ENCODE data around the gene FRMD5.
"Not testable (repeated sequence)": the region's sequence is repeated elsewhere in the genome, so short reads cannot be mapped to it uniquely, and the experiment has no call there.

FRMD5 gene

DNA sequence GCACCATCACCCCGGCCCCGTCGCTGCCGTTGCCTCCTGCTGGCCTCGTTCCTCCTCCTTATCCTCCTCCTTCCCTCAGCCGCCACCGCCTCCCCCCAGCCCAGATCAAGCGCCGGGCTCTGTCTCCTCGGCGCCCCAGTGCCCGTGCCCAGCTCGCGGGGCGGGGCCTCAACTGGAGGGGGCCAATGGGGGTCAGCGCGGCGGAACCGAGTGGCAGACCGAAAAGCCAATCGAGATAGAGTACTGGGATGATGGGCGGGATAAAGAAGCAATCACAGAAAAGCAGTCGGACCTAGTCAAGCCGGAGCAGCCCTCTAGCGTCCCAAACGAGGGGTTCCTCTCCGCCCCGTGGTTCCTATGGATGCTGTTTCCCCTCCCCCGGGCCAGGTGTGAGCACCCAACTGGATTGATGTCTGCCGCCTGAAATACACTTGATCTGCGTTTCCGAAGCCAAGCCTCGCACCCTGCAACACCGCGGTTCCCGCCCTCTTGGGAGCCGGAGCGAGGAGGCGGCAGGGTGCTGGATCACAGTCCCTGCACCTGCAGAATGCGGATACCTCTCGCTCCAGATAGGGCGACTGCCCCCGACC is at the start of gene FRMD5:
Gene FRMD5 (minus strand): TSS at position 121 of the 590 bp plus-strand sequence.
- H3K27ac ChIP-seq (ENCODE audit: low read length), result no peak within 1 kb of the TSS
- peak within 1 kb of the TSS; percentile 80 for H3K4me3 ChIP-seq (ENCODE audit: low read length)
- H3K9ac ChIP-seq (ENCODE audit: low read depth, low read length), result peak within 1 kb of the TSS; percentile 65; the same call in 1 of the 2 replicates

DNA sequence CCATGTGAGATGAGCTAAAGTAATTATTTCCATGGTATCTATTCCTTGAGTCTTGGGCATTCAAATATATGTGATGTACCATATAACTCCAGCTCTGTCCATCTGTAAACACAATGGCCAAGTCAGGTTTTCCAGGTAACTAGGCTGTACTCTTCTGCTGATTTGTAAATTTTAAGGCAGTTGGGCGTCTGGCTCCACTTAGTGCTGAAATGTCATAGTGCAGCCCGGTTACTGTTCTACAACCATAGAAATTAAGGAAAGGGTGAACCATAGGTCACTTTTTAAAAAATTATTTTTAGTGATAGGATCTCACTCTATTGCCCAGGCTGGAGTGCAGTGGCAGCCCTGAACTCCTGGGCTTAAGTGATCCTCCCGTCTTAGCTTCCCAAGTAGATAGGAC is 48.8 kb upstream of the FRMD5 start:
- Histone ChIP-seq H3K27ac (ENCODE audit: low read length) (no peak overlapping the region), H3K36me3 (ENCODE audit: insufficient read depth, low read depth, low read length) (no peaks in the 10 kb centered on the region), H3K27me3 (ENCODE audit: insufficient read depth, low read length) (no peaks in the 10 kb centered on the region), H3K4me3 (ENCODE audit: low read length) (no peak overlapping the region), H3K4me1 (ENCODE audit: insufficient read depth, low read length) (no peaks in the 10 kb centered on the region), H3K9ac (ENCODE audit: low read depth, low read length) (no peak overlapping the region), H3K9me3 (ENCODE audit: insufficient read depth, low read depth, low read length) (no peaks in the 10 kb centered on the region)

More for the DNA sequence above, at the start of gene FRMD5:
- Histone ChIP-seq H3K9me3 (ENCODE audit: insufficient read depth, low read depth, low read length) (no peaks in the 10 kb centered on the region), H3K27me3 (ENCODE audit: insufficient read depth, low read length) (peaks cover 25% of the 10 kb centered on the region), H3K4me1 (ENCODE audit: insufficient read depth, low read length) (peaks cover 17% of the 10 kb centered on the region), H3K36me3 (ENCODE audit: insufficient read depth, low read depth, low read length) (no peaks in the 10 kb centered on the region)

DNA sequence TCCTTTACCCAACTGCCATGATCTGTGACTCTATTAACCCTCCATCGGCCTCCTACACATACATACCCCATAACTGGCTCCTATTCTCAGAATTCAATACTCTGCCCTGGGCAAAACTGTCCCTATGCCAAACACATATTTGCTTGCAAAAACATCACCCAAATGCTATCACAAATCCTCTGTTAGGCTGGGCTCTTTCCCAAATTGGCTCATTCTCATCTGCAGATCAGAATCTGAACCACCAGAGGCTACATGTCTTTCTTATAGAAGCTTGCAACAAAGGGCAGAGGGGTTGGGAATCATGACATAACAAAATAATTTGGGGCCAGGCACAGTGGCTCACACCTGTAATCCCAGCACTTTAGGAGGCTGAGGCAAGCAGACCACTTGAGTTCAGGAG is 48.1 kb upstream of the FRMD5 start:
- no peak overlapping the region for H3K4me3 ChIP-seq (ENCODE audit: low read length)
- no peaks in the 10 kb centered on the region for H3K4me1 ChIP-seq (ENCODE audit: insufficient read depth, low read length)
- H3K36me3 ChIP-seq (ENCODE audit: insufficient read depth, low read depth, low read length), result no peaks in the 10 kb centered on the region
- H3K27me3 ChIP-seq (ENCODE audit: insufficient read depth, low read length), result no peaks in the 10 kb centered on the region
- no peak overlapping the region for H3K27ac ChIP-seq (ENCODE audit: low read length)
- no peak overlapping the region for H3K9ac ChIP-seq (ENCODE audit: low read depth, low read length)
- H3K9me3 ChIP-seq (ENCODE audit: insufficient read depth, low read depth, low read length), result no peaks in the 10 kb centered on the region

DNA sequence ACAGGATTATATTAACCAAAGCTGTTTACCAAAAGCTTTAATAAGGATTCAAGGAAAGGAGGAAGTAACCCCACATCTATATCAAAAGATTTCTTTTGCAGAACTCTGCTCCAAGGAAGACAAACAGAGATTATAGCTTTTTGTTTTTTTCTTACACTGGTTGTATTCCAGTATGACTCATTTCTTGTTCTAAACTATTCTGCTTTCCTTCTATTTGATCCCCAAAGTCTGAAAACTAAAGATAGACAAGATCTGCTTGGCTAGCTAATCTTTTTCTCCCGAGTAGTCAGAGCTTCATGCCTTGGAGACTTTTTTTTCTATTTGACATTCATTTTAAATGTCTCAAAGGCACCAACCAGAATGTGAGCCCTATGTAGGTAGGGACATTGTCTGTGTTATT is 36.8 kb upstream of the FRMD5 start:
- Histone ChIP-seq H3K27me3 (ENCODE audit: insufficient read depth, low read length) (no peaks in the 10 kb centered on the region), H3K4me3 (ENCODE audit: low read length) (no peak overlapping the region), H3K4me1 (ENCODE audit: insufficient read depth, low read length) (no peaks in the 10 kb centered on the region), H3K9me3 (ENCODE audit: insufficient read depth, low read depth, low read length) (no peaks in the 10 kb centered on the region), H3K27ac (ENCODE audit: low read length) (no peak overlapping the region), H3K9ac (ENCODE audit: low read depth, low read length) (no peak overlapping the region), H3K36me3 (ENCODE audit: insufficient read depth, low read depth, low read length) (no peaks in the 10 kb centered on the region)

DNA sequence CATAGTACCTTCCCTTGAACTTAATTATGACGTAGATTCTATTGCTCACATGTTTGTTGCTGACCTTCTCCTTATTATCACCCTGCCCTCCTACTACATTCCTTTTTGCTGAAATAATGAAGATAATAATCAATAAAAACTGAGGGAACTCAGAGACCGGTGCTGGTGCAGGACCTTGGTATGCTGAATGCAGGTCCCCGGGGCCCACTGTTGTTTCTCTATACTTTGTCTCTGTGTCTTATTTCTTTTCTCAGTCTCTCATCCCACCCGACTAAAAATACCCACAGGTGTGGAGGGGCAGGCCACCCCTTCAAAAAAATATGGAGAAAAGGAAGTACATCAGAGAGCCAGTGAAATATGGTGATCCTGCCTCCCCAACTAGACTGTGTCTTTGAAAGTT is 34.2 kb upstream of the FRMD5 start:
- not testable (repeated sequence) for H3K4me3 ChIP-seq (ENCODE audit: low read length); H3K4me1 ChIP-seq (ENCODE audit: insufficient read depth, low read length); H3K9ac ChIP-seq (ENCODE audit: low read depth, low read length); H3K36me3 ChIP-seq (ENCODE audit: insufficient read depth, low read depth, low read length); H3K9me3 ChIP-seq (ENCODE audit: insufficient read depth, low read depth, low read length); H3K27ac ChIP-seq (ENCODE audit: low read length); H3K27me3 ChIP-seq (ENCODE audit: insufficient read depth, low read length)

DNA sequence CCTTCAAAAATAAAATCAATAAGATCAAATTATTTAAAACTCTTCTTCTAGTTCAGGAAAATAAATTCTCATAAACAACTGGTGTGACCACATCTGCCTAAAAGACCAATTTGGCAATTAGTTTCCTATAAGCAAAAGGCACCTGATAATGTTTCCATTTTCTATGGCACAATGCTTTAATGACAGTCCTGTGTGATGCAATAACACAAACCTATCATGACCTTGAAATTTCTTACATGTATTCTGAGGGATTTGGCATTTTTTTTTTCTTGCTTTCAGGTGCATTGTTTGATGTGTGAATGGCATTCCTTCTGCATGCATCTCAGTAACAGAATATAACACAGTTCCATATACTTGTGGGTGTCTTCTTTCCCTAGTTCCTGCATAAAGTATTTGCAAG is 32.5 kb upstream of the FRMD5 start:
- no peaks in the 10 kb centered on the region for H3K4me1 ChIP-seq (ENCODE audit: insufficient read depth, low read length)
- H3K4me3 ChIP-seq (ENCODE audit: low read length), result no peak overlapping the region
- no peak overlapping the region for H3K9ac ChIP-seq (ENCODE audit: low read depth, low read length)
- H3K27me3 ChIP-seq (ENCODE audit: insufficient read depth, low read length), result no peaks in the 10 kb centered on the region
- H3K9me3 ChIP-seq (ENCODE audit: insufficient read depth, low read depth, low read length), result no peaks in the 10 kb centered on the region
- H3K36me3 ChIP-seq (ENCODE audit: insufficient read depth, low read depth, low read length), result no peaks in the 10 kb centered on the region
- H3K27ac ChIP-seq (ENCODE audit: low read length), result no peak overlapping the region

DNA sequence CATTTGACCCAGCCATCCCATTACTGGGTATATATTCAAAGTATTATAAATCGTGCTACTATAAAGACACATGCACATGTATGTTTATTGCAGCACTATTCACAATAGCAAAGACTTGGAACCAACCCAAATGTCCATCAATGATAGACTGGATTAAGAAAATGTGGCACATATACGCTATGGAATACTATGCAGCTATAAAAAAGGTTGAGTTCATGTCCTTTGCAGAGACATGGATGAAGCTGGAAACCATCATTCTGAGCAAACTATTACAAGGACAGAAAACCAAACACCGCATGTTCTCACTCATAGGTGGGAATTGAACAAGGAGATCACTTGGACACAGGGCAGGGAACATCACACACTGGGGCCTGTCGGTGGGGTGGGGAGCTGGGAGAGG is 31.9 kb upstream of the FRMD5 start:
- H3K4me1 ChIP-seq (ENCODE audit: insufficient read depth, low read length); H3K36me3 ChIP-seq (ENCODE audit: insufficient read depth, low read depth, low read length); H3K27me3 ChIP-seq (ENCODE audit: insufficient read depth, low read length); H3K9me3 ChIP-seq (ENCODE audit: insufficient read depth, low read depth, low read length); H3K9ac ChIP-seq (ENCODE audit: low read depth, low read length); H3K27ac ChIP-seq (ENCODE audit: low read length); H3K4me3 ChIP-seq (ENCODE audit: low read length): not testable (repeated sequence)

DNA sequence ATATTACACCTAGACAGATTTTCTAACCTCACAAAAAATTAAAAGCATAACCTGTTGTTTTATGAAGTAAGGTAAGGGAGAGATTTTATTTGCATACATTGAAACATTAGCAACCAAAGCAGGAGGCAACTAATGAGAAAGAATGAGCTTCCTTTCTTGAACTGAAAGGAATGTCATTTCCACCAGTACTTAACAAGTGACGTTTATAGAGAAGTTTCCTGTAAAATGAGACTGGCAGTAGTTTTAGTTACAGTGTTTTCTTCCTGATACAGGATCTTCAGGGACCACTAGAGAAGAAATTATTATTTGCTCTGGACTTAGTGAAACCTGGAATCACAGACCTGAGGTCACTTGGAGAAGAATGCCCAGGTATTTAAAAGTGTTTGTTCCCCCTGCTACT is 27.4 kb upstream of the FRMD5 start:
- Histone ChIP-seq H3K27me3 (ENCODE audit: insufficient read depth, low read length) (no peaks in the 10 kb centered on the region), H3K9me3 (ENCODE audit: insufficient read depth, low read depth, low read length) (no peaks in the 10 kb centered on the region), H3K36me3 (ENCODE audit: insufficient read depth, low read depth, low read length) (no peaks in the 10 kb centered on the region), H3K27ac (ENCODE audit: low read length) (no peak overlapping the region), H3K4me3 (ENCODE audit: low read length) (no peak overlapping the region), H3K4me1 (ENCODE audit: insufficient read depth, low read length) (peaks cover 2% of the 10 kb centered on the region; the same call in 1 of the 2 replicates), H3K9ac (ENCODE audit: low read depth, low read length) (no peak overlapping the region)

DNA sequence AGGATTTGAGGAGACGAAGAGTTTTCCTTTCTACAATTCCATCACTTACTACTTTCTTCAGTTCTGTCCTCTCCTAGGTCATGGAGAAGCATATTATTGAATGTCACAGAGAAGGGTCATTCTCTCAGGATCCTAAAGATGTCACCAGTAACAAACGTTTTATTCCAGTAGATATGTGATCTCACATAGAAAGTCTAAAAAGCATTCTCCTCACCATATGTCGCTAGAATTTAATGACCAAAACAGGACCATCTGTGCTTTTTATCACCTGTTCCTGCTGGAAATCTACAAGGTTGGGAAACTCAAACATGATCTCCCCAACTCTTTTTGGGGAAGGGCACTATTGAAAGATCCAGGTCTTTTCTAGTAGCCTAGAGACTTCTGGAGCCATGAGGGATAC is 24.0 kb upstream of the FRMD5 start:
- no peaks in the 10 kb centered on the region for H3K9me3 ChIP-seq (ENCODE audit: insufficient read depth, low read depth, low read length)
- peaks cover 2% of the 10 kb centered on the region; the same call in 1 of the 2 replicates for H3K4me1 ChIP-seq (ENCODE audit: insufficient read depth, low read length)
- no peak overlapping the region for H3K9ac ChIP-seq (ENCODE audit: low read depth, low read length)
- no peaks in the 10 kb centered on the region for H3K27me3 ChIP-seq (ENCODE audit: insufficient read depth, low read length)
- H3K27ac ChIP-seq (ENCODE audit: low read length), result no peak overlapping the region
- no peak overlapping the region for H3K4me3 ChIP-seq (ENCODE audit: low read length)
- no peaks in the 10 kb centered on the region for H3K36me3 ChIP-seq (ENCODE audit: insufficient read depth, low read depth, low read length)

DNA sequence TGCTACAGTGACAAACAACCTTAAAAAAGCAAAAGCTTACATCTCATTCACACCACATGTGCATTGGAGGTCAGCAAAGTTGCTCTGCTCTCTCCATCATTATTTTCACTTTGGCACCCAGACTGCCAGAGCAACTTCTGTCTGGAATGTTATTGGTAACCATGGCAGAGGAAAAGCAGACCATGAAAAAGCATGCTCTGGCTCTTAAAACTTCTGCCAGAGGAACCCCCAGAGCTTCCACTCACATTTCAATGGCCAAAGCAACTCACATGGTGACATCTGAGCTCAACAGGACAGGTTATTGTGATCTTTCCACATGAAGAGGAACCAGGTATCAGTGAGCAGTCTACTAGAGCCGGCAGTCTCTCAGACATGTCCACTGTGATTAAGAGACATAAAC is 21.9 kb upstream of the FRMD5 start:
- Histone ChIP-seq H3K27ac (ENCODE audit: low read length) (no peak overlapping the region), H3K4me1 (ENCODE audit: insufficient read depth, low read length) (peaks cover 7% of the 10 kb centered on the region; the same call in 1 of the 2 replicates), H3K9me3 (ENCODE audit: insufficient read depth, low read depth, low read length) (no peaks in the 10 kb centered on the region), H3K9ac (ENCODE audit: low read depth, low read length) (no peak overlapping the region), H3K27me3 (ENCODE audit: insufficient read depth, low read length) (no peaks in the 10 kb centered on the region), H3K4me3 (ENCODE audit: low read length) (no peak overlapping the region), H3K36me3 (ENCODE audit: insufficient read depth, low read depth, low read length) (no peaks in the 10 kb centered on the region)

DNA sequence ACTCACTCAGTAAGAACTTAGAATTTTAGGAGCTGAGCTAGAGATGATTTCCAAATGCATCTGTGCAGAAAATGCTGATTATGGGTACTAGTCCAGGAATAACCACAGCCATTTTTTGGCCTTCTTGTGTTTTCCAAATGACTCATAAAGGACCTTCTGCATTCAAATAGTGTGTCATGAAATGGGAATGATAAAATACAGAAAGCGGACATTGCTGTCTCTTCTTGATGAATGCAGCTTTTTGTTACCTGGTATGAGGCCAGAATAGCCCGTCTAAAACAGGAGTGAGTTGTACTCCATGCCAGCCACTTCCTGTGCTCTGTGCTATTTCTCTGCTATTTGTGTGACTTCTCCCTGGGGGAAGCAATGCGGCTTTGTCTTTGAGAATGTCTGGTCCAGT is 20.5 kb upstream of the FRMD5 start:
- Histone ChIP-seq H3K9me3 (ENCODE audit: insufficient read depth, low read depth, low read length) (no peaks in the 10 kb centered on the region), H3K27me3 (ENCODE audit: insufficient read depth, low read length) (no peaks in the 10 kb centered on the region), H3K4me3 (ENCODE audit: low read length) (no peak overlapping the region), H3K9ac (ENCODE audit: low read depth, low read length) (no peak overlapping the region), H3K27ac (ENCODE audit: low read length) (no peak overlapping the region), H3K36me3 (ENCODE audit: insufficient read depth, low read depth, low read length) (no peaks in the 10 kb centered on the region), H3K4me1 (ENCODE audit: insufficient read depth, low read length) (peaks cover 7% of the 10 kb centered on the region; the same call in 1 of the 2 replicates)

DNA sequence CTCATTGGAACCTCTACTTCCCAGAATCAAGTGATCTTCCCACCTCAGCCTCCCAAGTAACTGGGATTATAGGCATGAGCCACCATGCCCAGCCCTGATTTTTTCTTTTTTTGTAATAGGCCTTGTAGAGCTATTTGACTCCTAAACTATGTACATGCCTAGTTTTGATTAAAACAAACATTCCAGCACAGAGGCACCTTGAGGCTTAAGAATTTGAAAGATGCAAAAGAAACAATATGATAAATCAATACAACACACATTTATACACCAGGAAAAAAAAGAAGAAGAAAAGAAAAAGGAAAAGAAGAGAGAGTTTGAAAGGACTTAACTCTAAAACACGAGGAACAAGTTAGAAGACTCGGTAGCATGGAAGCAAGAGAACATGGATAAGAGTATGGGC is 13.9 kb upstream of the FRMD5 start:
- Histone ChIP-seq H3K4me1 (ENCODE audit: insufficient read depth, low read length) (0 out of 2 replicates have a peak, but pooled peaks cover 5% of the 10 kb centered on the region), H3K9ac (ENCODE audit: low read depth, low read length) (no peak overlapping the region), H3K4me3 (ENCODE audit: low read length) (no peak overlapping the region), H3K36me3 (ENCODE audit: insufficient read depth, low read depth, low read length) (no peaks in the 10 kb centered on the region), H3K9me3 (ENCODE audit: insufficient read depth, low read depth, low read length) (no peaks in the 10 kb centered on the region), H3K27me3 (ENCODE audit: insufficient read depth, low read length) (no peaks in the 10 kb centered on the region), H3K27ac (ENCODE audit: low read length) (no peak overlapping the region)

Data from iPS-20b (cell line).